ENCODE results near the gene PSMG2. TPM values are rescaled to one million over a fixed set of nuclear protein-coding genes. Genes with fewer than 3 reads are reported as not detected.

PSMG2 gene
- total RNA-seq, 1 experiment from 2014 or later, result 84.3 TPM

DNA sequence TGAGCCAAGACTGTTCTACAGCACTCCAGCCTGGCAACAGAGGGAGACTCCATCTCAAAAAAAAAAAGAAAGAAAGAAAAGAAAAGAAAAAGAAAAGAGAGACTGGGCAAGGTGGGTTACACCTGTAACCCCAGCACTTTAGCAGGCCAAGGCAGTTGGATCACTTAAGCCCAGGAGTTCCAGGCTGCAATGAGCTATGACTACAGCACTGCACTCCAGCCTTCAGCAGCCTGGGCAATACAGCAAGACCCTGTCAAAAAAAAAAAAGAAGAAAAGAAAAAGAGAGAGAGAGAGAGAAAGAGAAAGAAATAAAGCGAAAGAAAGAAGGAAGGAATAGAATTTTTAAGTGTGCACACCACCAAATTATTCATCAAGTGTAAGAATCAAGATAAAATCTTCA is 47.9 kb upstream of the PSMG2 start (continued):
- no peak for TF ChIP-seq ZFX (IDR thresholded peaks at IDR 0.05)
- TF ChIP-seq CBX3 (IDR thresholded peaks at IDR 0.05; ENCODE audit: low read depth), result no peak
- TF ChIP-seq, protein P1, sequence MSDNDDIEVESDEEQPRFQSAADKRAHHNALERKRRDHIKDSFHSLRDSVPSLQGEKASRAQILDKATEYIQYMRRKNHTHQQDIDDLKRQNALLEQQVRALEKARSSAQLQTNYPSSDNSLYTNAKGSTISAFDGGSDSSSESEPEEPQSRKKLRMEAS (IDR thresholded peaks at IDR 0.05), result no peak
- TF ChIP-seq RAD21 (IDR thresholded peaks at IDR 0.05; ENCODE audit: low read depth), result no peak
- TF ChIP-seq, protein P2, sequence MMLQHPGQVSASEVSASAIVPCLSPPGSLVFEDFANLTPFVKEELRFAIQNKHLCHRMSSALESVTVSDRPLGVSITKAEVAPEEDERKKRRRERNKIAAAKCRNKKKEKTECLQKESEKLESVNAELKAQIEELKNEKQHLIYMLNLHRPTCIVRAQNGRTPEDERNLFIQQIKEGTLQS (IDR thresholded peaks at IDR 0.05), result no peak

- no peaks in the 10 kb centered on the region for H3K27me3 ChIP-seq (ENCODE audit: insufficient read depth, low read length)
- peaks cover 12 to 37% of the 10 kb centered on the region in 2 experiments for H3K4me1 ChIP-seq (ENCODE audit: control insufficient read depth in 1 of 2, insufficient read depth in 2 of 2, low read length in 2 of 2)
- DNase-seq (ENCODE audit: low read depth, low spot score) (no peak), ATAC-seq (no peak)
- peak overlapping the region; percentile 62 to 79 for H3K4me3 ChIP-seq (replicated peaks in 1 of 2; ENCODE audit: low read depth in 1 of 2, low read length in 2 of 2)
- no peaks in the 10 kb centered on the region for H3K36me3 ChIP-seq (ENCODE audit: control insufficient read depth in 1 of 2, insufficient read depth in 2 of 2, low read length in 2 of 2)
- H3K79me2 ChIP-seq (ENCODE audit: insufficient read depth, low read length), result peaks cover 44% of the 10 kb centered on the region
- 0 out of 2 replicates have a peak, but pooled peaks cover 3% of the 10 kb centered on the region for H4K20me1 ChIP-seq (ENCODE audit: insufficient read depth)
- BruUV-seq (replicated peaks), result TSS peak; percentile 76
- CTCF ChIA-PET, result no interaction called here
- TF ChIP-seq FOSL1 (IDR thresholded peaks at IDR 0.05; ENCODE audit: low read depth) (no peak), RAD21 (IDR thresholded peaks at IDR 0.05; ENCODE audit: low read depth) (0 out of 2 replicates have a peak, but pooled peaks have one; percentile 2), ZFX (IDR thresholded peaks at IDR 0.05) (no peak), CBX3 (IDR thresholded peaks at IDR 0.05; ENCODE audit: low read depth) (no peak)
- H3K9me3 ChIP-seq (ENCODE audit: control insufficient read depth in 1 of 2, insufficient read depth in 1 of 2, low read depth in 1 of 2, low read length in 2 of 2), result no peaks in the 10 kb centered on the region
- intact Hi-C loops (cut with micrococcal nuclease), result no loop called here
- H2AFZ ChIP-seq (ENCODE audit: low read depth, low read length, poor library complexity, severe bottlenecking), result no peak overlapping the region
- H3K9me2 ChIP-seq (ENCODE audit: insufficient read depth), result no peaks in the 10 kb centered on the region
- H3K4me2 ChIP-seq (ENCODE audit: low read length), result peak overlapping the region; percentile 83
- peak overlapping the region; percentile 74 for H3K9ac ChIP-seq (ENCODE audit: low read length)
- POLR2A ChIA-PET, result no interaction called here
- RAD21 ChIA-PET (ENCODE audit: low non-redundant PET in 1 of 2, low total read pairs in 2 of 2, uncharacterized antibody in 2 of 2, unreplicated experiment in 2 of 2), result no interaction called here
- peak overlapping the region; percentile 75; the same call in 1 of the 2 replicates for H3K27ac ChIP-seq (ENCODE audit: low read depth, low read length)
Observed at GRCh38 chr18:12656605-12656937, 46.3 kb upstream of the PSMG2 start.

GRCh38 chr18:12656938-12657683 is 45.7 kb upstream of the PSMG2 start:
- ChIA-PET CTCF (interaction anchor here (1.1 kb wide), 1 partner anchor 374 kb away, joined by 3 read pairs; no protein-coding TSS in a partner anchor), POLR2A (no interaction called here), RAD21 (ENCODE audit: low non-redundant PET in 1 of 2, low total read pairs in 2 of 2, uncharacterized antibody in 2 of 2, unreplicated experiment in 2 of 2) (no interaction called here)
- H3K36me3 ChIP-seq (ENCODE audit: control insufficient read depth in 1 of 2, insufficient read depth in 2 of 2, low read length in 2 of 2), result no peaks in the 10 kb centered on the region
- no peak overlapping the region for H2AFZ ChIP-seq (ENCODE audit: low read depth, low read length, poor library complexity, severe bottlenecking)
- H3K27me3 ChIP-seq (ENCODE audit: insufficient read depth, low read length), result no peaks in the 10 kb centered on the region
- intact Hi-C loops (cut with micrococcal nuclease), result loop anchor here (1.0 kb wide), 1 partner anchor 250 kb away; the partner anchor contains the start of gene PRELID3A
- no TSS peak for BruUV-seq (replicated peaks)
- H3K9me2 ChIP-seq (ENCODE audit: insufficient read depth), result no peaks in the 10 kb centered on the region
- no peak for DNase-seq (ENCODE audit: low read depth, low spot score)
- peak overlapping the region; percentile 75 for H3K27ac ChIP-seq (ENCODE audit: low read depth, low read length)
- H4K20me1 ChIP-seq (ENCODE audit: insufficient read depth), result 0 out of 2 replicates have a peak, but pooled peaks cover 3% of the 10 kb centered on the region
- no peaks in the 10 kb centered on the region for H3K9me3 ChIP-seq (ENCODE audit: control insufficient read depth in 1 of 2, insufficient read depth in 1 of 2, low read depth in 1 of 2, low read length in 2 of 2)
- peaks cover 12 to 37% of the 10 kb centered on the region in 2 experiments for H3K4me1 ChIP-seq (ENCODE audit: control insufficient read depth in 1 of 2, insufficient read depth in 2 of 2, low read length in 2 of 2)
- ATAC-seq, result peak; percentile 63
- no peak for TF ChIP-seq EGR1 (IDR thresholded peaks at IDR 0.05; ENCODE audit: low read depth)
- TF ChIP-seq ZFX (IDR thresholded peaks at IDR 0.05), result peak; percentile 91
- no peak for TF ChIP-seq POLR2AphosphoS5 (IDR thresholded peaks at IDR 0.05; ENCODE audit: low read depth, low read length)
- no peak for TF ChIP-seq FOSL1 (IDR thresholded peaks at IDR 0.05; ENCODE audit: low read depth)
- H3K9ac ChIP-seq (ENCODE audit: low read length), result peak overlapping the region; percentile 74
- peaks cover 38% of the 10 kb centered on the region for H3K79me2 ChIP-seq (ENCODE audit: insufficient read depth, low read length)
- H3K4me3 ChIP-seq (replicated peaks in 1 of 2; ENCODE audit: low read depth in 1 of 2, low read length in 2 of 2), result peak overlapping the region; percentile 62 to 79
- H3K4me2 ChIP-seq (ENCODE audit: low read length), result peak overlapping the region; percentile 83
